ENCODE data around the gene PNMA8B.

Gene PNMA8B

GRCh38 chr19:46521241-46521868 lies 25.7 kb upstream of the PNMA8B start:
- no peaks in the 10 kb centered on the region for H3K4me1 ChIP-seq (ENCODE audit: control insufficient read depth, insufficient read depth, low read length)
- CTCF ChIA-PET, result interaction anchor here (0.6 to 9.2 kb wide), 7 partner anchors 7 to 421 kb away, joined by 3 to 61 read pairs (median 4); no protein-coding TSS in a partner anchor
- POLR2A ChIA-PET, result no interaction called here
- H3K27ac ChIP-seq (ENCODE audit: extremely low read depth, low read depth, low read length), result no peak overlapping the region
- no peak overlapping the region for H3K4me3 ChIP-seq (ENCODE audit: low read depth, low read length)
- no peak for TF ChIP-seq ZFP69B (tag by site-specific recombination; IDR thresholded peaks at IDR 0.05)
- no peak for TF ChIP-seq ZNF791 (tag by site-specific recombination; IDR thresholded peaks at IDR 0.05)
- no peak for TF ChIP-seq ZNF404 (tag by site-specific recombination; IDR thresholded peaks at IDR 0.05)
- TF ChIP-seq KLF9 (tag by site-specific recombination; IDR thresholded peaks at IDR 0.05; ENCODE audit: low read depth), result no peak
- TF ChIP-seq ZXDB (tag by site-specific recombination; IDR thresholded peaks at IDR 0.05), result no peak
- no peak for TF ChIP-seq ZNF658 (tag by site-specific recombination; IDR thresholded peaks at IDR 0.05)
- no peak for TF ChIP-seq ZNF174 (tag by site-specific recombination; IDR thresholded peaks at IDR 0.05)
- no peak for TF ChIP-seq ZNF585B (tag by site-specific recombination; IDR thresholded peaks at IDR 0.05)
- TF ChIP-seq ZFP3 (tag by site-specific recombination; IDR thresholded peaks at IDR 0.05; ENCODE audit: low read depth), result no peak
- no peak for TF ChIP-seq ZNF580 (tag by site-specific recombination; IDR thresholded peaks at IDR 0.05)
- TF ChIP-seq ZSCAN16 (tag by site-specific recombination; IDR thresholded peaks at IDR 0.05), result no peak
- TF ChIP-seq EGR2 (tag by site-specific recombination; IDR thresholded peaks at IDR 0.05; ENCODE audit: low read depth), result no peak
- no peak for TF ChIP-seq ZBTB20 (tag by site-specific recombination; IDR thresholded peaks at IDR 0.05)
- no peak for TF ChIP-seq ZNF37A (tag by site-specific recombination; IDR thresholded peaks at IDR 0.05)
- H3K36me3 ChIP-seq (ENCODE audit: control insufficient read depth in 2 of 2, insufficient read depth in 1 of 2, low read length in 2 of 2), result no peaks in the 10 kb centered on the region
- H3K9me3 ChIP-seq (ENCODE audit: control insufficient read depth, insufficient read depth, low read depth, low read length), result no peaks in the 10 kb centered on the region

DNA sequence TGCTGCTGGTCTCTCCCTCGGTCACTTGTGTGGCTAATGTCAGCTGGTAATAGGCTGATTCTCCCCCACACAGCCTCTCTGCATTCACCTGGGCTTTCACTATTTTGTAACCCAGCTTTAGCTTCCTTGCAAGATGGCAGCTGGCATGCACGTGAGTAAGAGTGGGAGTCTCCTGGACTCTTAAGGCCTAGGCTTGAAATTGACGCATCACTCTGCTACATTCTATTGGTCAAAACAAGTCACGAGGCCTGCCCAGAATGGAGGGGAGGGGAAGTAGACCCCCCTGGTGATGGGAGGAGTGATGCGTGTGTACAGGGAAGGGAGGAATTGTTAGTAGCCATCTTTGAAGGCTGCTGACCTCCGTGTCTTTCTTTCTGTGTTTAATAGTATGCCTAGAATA lies 24.9 kb upstream of the PNMA8B start:
- H3K9me3 ChIP-seq (ENCODE audit: control insufficient read depth, insufficient read depth, low read depth, low read length), result no peaks in the 10 kb centered on the region
- TF ChIP-seq ZFP3 (tag by site-specific recombination; IDR thresholded peaks at IDR 0.05; ENCODE audit: low read depth) (no peak), ZNF610 (tag by site-specific recombination; IDR thresholded peaks at IDR 0.05; ENCODE audit: borderline replicate concordance) (no peak), IKZF3 (tag by site-specific recombination; IDR thresholded peaks at IDR 0.05) (no peak), SCRT2 (tag by site-specific recombination; IDR thresholded peaks at IDR 0.05) (no peak), ZNF626 (tag by site-specific recombination; IDR thresholded peaks at IDR 0.05) (no peak), KLF16 (tag by site-specific recombination; IDR thresholded peaks at IDR 0.05) (no peak), ZNF366 (tag by site-specific recombination; conservative IDR thresholded peaks at IDR 0.05) (no peak), ZNF16 (tag by site-specific recombination; IDR thresholded peaks at IDR 0.05; ENCODE audit: low read depth) (no peak), ZNF132 (tag by site-specific recombination; IDR thresholded peaks at IDR 0.05; ENCODE audit: borderline replicate concordance) (no peak), ZFP41 (tag by site-specific recombination; IDR thresholded peaks at IDR 0.05; ENCODE audit: borderline replicate concordance) (no peak), ZNF292 (tag by site-specific recombination; IDR thresholded peaks at IDR 0.05; ENCODE audit: borderline replicate concordance, low read depth) (no peak), ZNF37A (tag by site-specific recombination; IDR thresholded peaks at IDR 0.05) (no peak), ZBTB21 (tag by site-specific recombination; IDR thresholded peaks at IDR 0.05) (no peak), ZNF621 (tag by site-specific recombination; IDR thresholded peaks at IDR 0.05) (no peak)
- CTCF ChIA-PET, result interaction anchor here (1.2 to 9.2 kb wide), 3 partner anchors 8 to 126 kb away, joined by 3 to 61 read pairs (median 5); no protein-coding TSS in a partner anchor
- H3K36me3 ChIP-seq (ENCODE audit: control insufficient read depth in 2 of 2, insufficient read depth in 1 of 2, low read length in 2 of 2), result no peaks in the 10 kb centered on the region
- POLR2A ChIA-PET, result interaction anchor here (0.8 kb wide), 1 partner anchor 153 kb away, joined by 6 read pairs; no protein-coding TSS in a partner anchor
- no peak overlapping the region for H3K4me3 ChIP-seq (ENCODE audit: low read depth, low read length)
- no peaks in the 10 kb centered on the region for H3K4me1 ChIP-seq (ENCODE audit: control insufficient read depth, insufficient read depth, low read length)
- no peak overlapping the region for H3K27ac ChIP-seq (ENCODE audit: extremely low read depth, low read depth, low read length)

All from HEK293 (cell line).